ENCODE data around the gene FBXO2. TPM values are rescaled to one million over a fixed set of nuclear protein-coding genes. Genes with fewer than 3 reads are reported as not detected.

Gene FBXO2
- total and polyA plus RNA-seq, 10 of the 15 experiments (the other 5 are each of a cell fraction or from before 2014, with no cell fraction given) = 0.06 to 0.41 (median 0.18) TPM; not detected in 4

DNA sequence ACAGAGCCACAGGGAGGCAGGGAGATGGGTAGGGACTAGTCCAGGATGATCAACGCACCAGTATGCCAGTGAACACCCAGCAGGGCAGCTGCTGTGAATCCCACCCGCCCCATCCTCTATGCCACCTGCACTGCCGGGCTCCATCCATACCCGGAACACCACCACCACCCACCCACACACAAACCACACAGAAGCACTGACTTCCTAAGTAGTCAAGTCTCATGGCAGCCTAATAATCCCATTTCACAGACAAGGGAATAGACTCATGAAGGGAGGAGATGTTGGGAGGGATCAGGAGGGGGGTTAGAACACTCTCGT is 43.6 kb upstream of the FBXO2 start:
- Histone ChIP-seq H3K79me2 (ENCODE audit: control insufficient read depth, insufficient read depth, low read length) (no peaks in the 10 kb centered on the region), H3K9me3 (replicated peaks; ENCODE audit: control insufficient read depth, insufficient read depth, low read length) (no peaks in the 10 kb centered on the region), H3K27ac (ENCODE audit: control insufficient read depth, insufficient read depth) (no peak overlapping the region), H3K4me1 (ENCODE audit: control insufficient read depth, insufficient read depth, low read length) (no peaks in the 10 kb centered on the region), H4K20me1 (ENCODE audit: control insufficient read depth, insufficient read depth) (no peaks in the 10 kb centered on the region), H3K4me3 (no peak overlapping the region), H2AFZ (ENCODE audit: control insufficient read depth, low read depth, low read length) (no peak overlapping the region), H3K27me3 (replicated peaks in 1 of 2; ENCODE audit: control insufficient read depth in 2 of 2, insufficient read depth in 2 of 2, low read length in 1 of 2) (peaks cover 0 to 5% of the 10 kb centered on the region in 2 experiments; a peak in 3 of 4 replicates), H3K36me3 (ENCODE audit: control insufficient read depth in 2 of 2, insufficient read depth in 2 of 2, low read length in 1 of 2) (no peaks in the 10 kb centered on the region), H3K9ac (ENCODE audit: control insufficient read depth, insufficient read depth, low read length) (no peak overlapping the region), H3K4me2 (ENCODE audit: control insufficient read depth, insufficient read depth) (no peak overlapping the region)
- WGBS (ENCODE audit: insufficient coverage, insufficient replicate concordance, low lambda C conversion rate, missing lambda C conversion rate) = 29% methylated on average over 5 of the region's 5 CpGs
- TF ChIP-seq IKZF1 (conservative IDR thresholded peaks at IDR 0.05) = no peak
- TF ChIP-seq ETV6 (conservative IDR thresholded peaks at IDR 0.05 in 1 of 2, IDR thresholded peaks at IDR 0.05 in 1 of 2; ENCODE audit: borderline replicate concordance in 1 of 2, low read depth in 1 of 2) = no peak
- TF ChIP-seq PAX8 (IDR thresholded peaks at IDR 0.05) = no peak
- TF ChIP-seq PAX5 (IDR thresholded peaks at IDR 0.05; ENCODE audit: borderline replicate concordance, low read depth, low read length) = no peak
- no peak for TF ChIP-seq TAF1 (IDR thresholded peaks at IDR 0.05; ENCODE audit: borderline replicate concordance, low read depth, low read length)
- TF ChIP-seq CBX5 (IDR thresholded peaks at IDR 0.05; ENCODE audit: low read depth) = no peak
- no peak for TF ChIP-seq ZBED1 (IDR thresholded peaks at IDR 0.05; ENCODE audit: borderline replicate concordance)
- TF ChIP-seq ZNF274 (IDR thresholded peaks at IDR 0.05; ENCODE audit: insufficient read depth, insufficient read length) = no peak
- no peak for TF ChIP-seq NR2C2 (IDR thresholded peaks at IDR 0.05; ENCODE audit: borderline replicate concordance, control insufficient read depth, insufficient read length, low read depth)
- ChIA-PET POLR2A (no interaction called here), CTCF (interaction anchor here (1.3 kb wide), 1 partner anchor 47 kb away, joined by 9 read pairs; no protein-coding TSS in a partner anchor), SMC1A (ENCODE audit: uncharacterized antibody, unreplicated experiment) (no interaction called here), RAD21 (ENCODE audit: unreplicated experiment) (no interaction called here)
- intact Hi-C loops (cut with micrococcal nuclease; ENCODE audit: unreplicated experiment) (no loop called here), in situ Hi-C loops (cut with MboI) (no loop called here)
- FAIRE-seq = no peak
- no peak for DNase-seq (ENCODE audit: low read depth, low spot score)
- ATAC-seq = no peak
- BruUV-seq (replicated peaks) = no TSS peak

Data from GM12878 (cell line).